Esophagus (tissue), 2 donors: ENCODE results near the gene PLXNA1. TPM values are rescaled to one million over a fixed set of nuclear protein-coding genes. Genes with fewer than 3 reads are reported as not detected.
A peak's percentile ranks its signal among the peaks of the same experiment; 100 is the strongest.

Experiments
- H3K27ac ChIP-seq, 2 donors: one replicate each; pipeline ENCODE4 v1.5.1; 2013; ENCODE audit warnings: low read depth in 2 of 2, mild to moderate bottlenecking in 2 of 2, inconsistent platforms in 1 of 2, low read length in 1 of 2, moderate library complexity in 1 of 2
- H3K27me3 ChIP-seq, 2 donors: one replicate each; pipeline ENCODE4 v1.6.1; 2013; ENCODE audit warnings: low read length in 2 of 2, control low read depth in 1 of 2, mild to moderate bottlenecking in 1 of 2; ENCODE audit not compliant: insufficient read depth in 2 of 2, control insufficient read depth in 1 of 2
- H3K36me3 ChIP-seq, 2 donors: one replicate each; pipeline ENCODE4 v1.6.1; 2013; ENCODE audit warnings: low read length in 1 of 2; ENCODE audit not compliant: control insufficient read depth in 2 of 2, insufficient read depth in 2 of 2
- H3K4me1 ChIP-seq, 2 donors: one replicate each; pipeline ENCODE4 v1.6.1; 2013; ENCODE audit warnings: low read length in 1 of 2; ENCODE audit not compliant: control insufficient read depth in 2 of 2, insufficient read depth in 2 of 2
- H3K4me3 ChIP-seq, 2 donors: one replicate each; pipeline ENCODE4 v1.5.1; 2013; ENCODE audit warnings: low read length in 2 of 2, mild to moderate bottlenecking in 2 of 2, low read depth in 1 of 2, moderate library complexity in 1 of 2
- H3K9me3 ChIP-seq, 2 donors: one replicate each; pipeline ENCODE4 v1.6.1; 2013; ENCODE audit warnings: mild to moderate bottlenecking in 2 of 2, low read depth in 1 of 2, low read length in 1 of 2, moderate library complexity in 1 of 2; ENCODE audit not compliant: control insufficient read depth in 2 of 2, insufficient read depth in 1 of 2
- WGBS, 2 donors: extraction: QIAGEN DNeasy Blood & Tissue Kit; methylation state at CpG; one replicate each; pipeline ENCODE4 v1.1.7; 2013; 5-methylcytosine and 5-hydroxymethylcytosine counted together
- polyA plus RNA-seq, 2 donors: library from polyadenylated mRNA; stranded (reverse); fragments of 200-250 nt; gene quantifications; one replicate each; pipeline ENCODE4 v1.2.3, GENCODE V29; 2013
- donor health status: healthy with polysubstance abuse.
- donor health status: Bipolar disorder and iron deficiency.

PLXNA1 gene
- polyA plus RNA-seq, 2 donors = 7.9 to 13.6 TPM

- Histone ChIP-seq H3K36me3 (no peaks in the 10 kb centered on the region), H3K4me3 (no peak overlapping the region), H3K9me3 (no peaks in the 10 kb centered on the region), H3K4me1 (peaks cover 0 to 36% of the 10 kb centered on the region in 2 donors), H3K27ac (no peak overlapping the region), H3K27me3 (no peaks in the 10 kb centered on the region)
- WGBS, 2 donors = 83 to 84% methylated on average over 10 of the region's 10 CpGs
Measured at GRCh38 chr3:126959136-126959920, 23.6 kb upstream of the PLXNA1 start.

GRCh38 chr3:126959921-126960603 lies 22.9 kb upstream of the PLXNA1 start:
- H3K36me3 ChIP-seq = no peaks in the 10 kb centered on the region
- no peak overlapping the region for H3K4me3 ChIP-seq
- WGBS, 2 donors = 56 to 67% methylated on average over 17 of the region's 17 CpGs
- no peaks in the 10 kb centered on the region for H3K9me3 ChIP-seq
- peaks cover 0 to 36% of the 10 kb centered on the region in 2 donors for H3K4me1 ChIP-seq
- peak overlapping the region; percentile 60 to 84 for H3K27ac ChIP-seq
- no peaks in the 10 kb centered on the region for H3K27me3 ChIP-seq

GRCh38 chr3:126960604-126960995 lies 22.3 kb upstream of the PLXNA1 start:
- H3K4me1 ChIP-seq = peaks cover 0 to 36% of the 10 kb centered on the region in 2 donors
- no peaks in the 10 kb centered on the region for H3K36me3 ChIP-seq
- 54 to 58% methylated on average over 17 of the region's 17 CpGs for WGBS, 2 donors
- H3K27ac ChIP-seq = peak overlapping the region; percentile 60 to 84
- no peak overlapping the region for H3K4me3 ChIP-seq
- no peaks in the 10 kb centered on the region for H3K9me3 ChIP-seq
- no peaks in the 10 kb centered on the region for H3K27me3 ChIP-seq

- Histone ChIP-seq H3K27me3 (no peaks in the 10 kb centered on the region), H3K36me3 (no peaks in the 10 kb centered on the region), H3K4me1 (peaks cover 0 to 36% of the 10 kb centered on the region in 2 donors), H3K9me3 (no peaks in the 10 kb centered on the region), H3K27ac (peak overlapping the region; percentile 66 to 84), H3K4me3 (no peak overlapping the region)
- WGBS, 2 donors = 35 to 57% methylated on average over 8 of the region's 8 CpGs
Measured at GRCh38 chr3:126961191-126961790, 21.6 kb upstream of the PLXNA1 start.

- peaks cover 0 to 35% of the 10 kb centered on the region in 2 donors for H3K4me1 ChIP-seq
- no peaks in the 10 kb centered on the region for H3K27me3 ChIP-seq
- H3K27ac ChIP-seq = peak overlapping the region; percentile 66 to 84
- no peak overlapping the region for H3K4me3 ChIP-seq
- H3K36me3 ChIP-seq = no peaks in the 10 kb centered on the region
- H3K9me3 ChIP-seq = no peaks in the 10 kb centered on the region
- WGBS, 2 donors = 43 to 69% methylated on average over 11 of the region's 11 CpGs
Measured at GRCh38 chr3:126961791-126962461, 21.0 kb upstream of the PLXNA1 start.

- H3K27ac ChIP-seq = no peak overlapping the region
- H3K36me3 ChIP-seq = no peaks in the 10 kb centered on the region
- WGBS, 2 donors = 93 to 94% methylated on average over 8 of the region's 8 CpGs
- no peaks in the 10 kb centered on the region for H3K9me3 ChIP-seq
- no peak overlapping the region for H3K4me3 ChIP-seq
- peaks cover 0 to 27% of the 10 kb centered on the region in 2 donors for H3K4me1 ChIP-seq
- H3K27me3 ChIP-seq = no peaks in the 10 kb centered on the region
Measured at GRCh38 chr3:126962756-126963155, 20.2 kb upstream of the PLXNA1 start.

- H3K27ac ChIP-seq = no peak overlapping the region
- H3K36me3 ChIP-seq = no peaks in the 10 kb centered on the region
- 87 to 93% methylated on average over 7 of the region's 7 CpGs for WGBS, 2 donors
- H3K9me3 ChIP-seq = no peaks in the 10 kb centered on the region
- H3K4me1 ChIP-seq = peaks cover 0 to 25% of the 10 kb centered on the region in 2 donors
- no peak overlapping the region for H3K4me3 ChIP-seq
- H3K27me3 ChIP-seq = no peaks in the 10 kb centered on the region
Measured at GRCh38 chr3:126963261-126964190, 19.4 kb upstream of the PLXNA1 start.

GRCh38 chr3:126964261-126964660 lies 18.7 kb upstream of the PLXNA1 start:
- 80 to 83% methylated on average over 7 of the region's 7 CpGs for WGBS, 2 donors
- Histone ChIP-seq H3K36me3 (no peaks in the 10 kb centered on the region), H3K9me3 (no peaks in the 10 kb centered on the region), H3K27me3 (no peaks in the 10 kb centered on the region), H3K4me3 (no peak overlapping the region), H3K4me1 (peaks cover 0 to 25% of the 10 kb centered on the region in 2 donors), H3K27ac (no peak overlapping the region)
